GM10266 (cell line): ENCODE measurements around the gene TXNL4A.

Experiments
- DNase-seq: peaks from one replicate; pipeline ENCODE4 v3.0.0; 2012; ENCODE audit errors: extremely low spot score
- TF ChIP-seq, protein P1 (sequence below): IDR thresholded peaks from 2 replicates; pipeline ENCODE4 v1.5.1; 2012; ENCODE audit warnings: mild to moderate bottlenecking, low read depth; ENCODE audit not compliant: control insufficient read depth, insufficient read depth; ENCODE audit errors: missing control alignments

The TXNL4A gene

DNA sequence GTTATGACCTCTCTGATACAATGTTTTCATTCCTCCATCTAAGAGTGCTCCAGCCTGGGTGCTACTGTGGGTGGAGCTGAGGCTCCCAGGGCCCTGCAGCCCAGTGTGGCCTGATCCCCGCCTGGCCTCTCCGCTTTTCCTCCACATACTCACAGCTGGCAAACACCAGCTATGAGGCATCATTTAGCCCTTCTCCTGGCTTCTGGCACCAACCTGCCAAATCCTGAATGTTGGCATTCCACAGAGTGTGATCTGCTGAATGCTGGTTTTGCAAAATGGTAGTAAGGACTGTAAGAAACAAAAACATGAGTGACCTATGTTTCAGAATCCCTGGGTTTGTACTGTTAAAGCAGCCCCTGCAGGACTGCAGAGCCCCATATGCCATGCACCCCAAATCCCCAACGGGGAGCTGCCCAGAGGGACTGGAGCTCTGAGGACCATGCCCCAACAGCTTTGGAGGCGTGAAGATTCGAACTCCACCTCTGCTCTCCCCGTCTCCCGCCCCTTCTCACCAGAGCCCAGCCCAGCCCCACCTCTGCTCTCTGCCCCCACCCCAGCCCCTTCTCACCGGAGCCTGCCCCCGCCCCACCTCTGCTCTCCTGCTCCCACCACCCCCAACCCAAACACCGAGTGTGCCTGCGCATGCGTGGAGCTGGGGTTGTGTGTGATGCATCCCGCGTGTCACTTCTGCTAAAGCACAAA lies 41.2 kb downstream of the TXNL4A start:
- TF ChIP-seq, protein P1, sequence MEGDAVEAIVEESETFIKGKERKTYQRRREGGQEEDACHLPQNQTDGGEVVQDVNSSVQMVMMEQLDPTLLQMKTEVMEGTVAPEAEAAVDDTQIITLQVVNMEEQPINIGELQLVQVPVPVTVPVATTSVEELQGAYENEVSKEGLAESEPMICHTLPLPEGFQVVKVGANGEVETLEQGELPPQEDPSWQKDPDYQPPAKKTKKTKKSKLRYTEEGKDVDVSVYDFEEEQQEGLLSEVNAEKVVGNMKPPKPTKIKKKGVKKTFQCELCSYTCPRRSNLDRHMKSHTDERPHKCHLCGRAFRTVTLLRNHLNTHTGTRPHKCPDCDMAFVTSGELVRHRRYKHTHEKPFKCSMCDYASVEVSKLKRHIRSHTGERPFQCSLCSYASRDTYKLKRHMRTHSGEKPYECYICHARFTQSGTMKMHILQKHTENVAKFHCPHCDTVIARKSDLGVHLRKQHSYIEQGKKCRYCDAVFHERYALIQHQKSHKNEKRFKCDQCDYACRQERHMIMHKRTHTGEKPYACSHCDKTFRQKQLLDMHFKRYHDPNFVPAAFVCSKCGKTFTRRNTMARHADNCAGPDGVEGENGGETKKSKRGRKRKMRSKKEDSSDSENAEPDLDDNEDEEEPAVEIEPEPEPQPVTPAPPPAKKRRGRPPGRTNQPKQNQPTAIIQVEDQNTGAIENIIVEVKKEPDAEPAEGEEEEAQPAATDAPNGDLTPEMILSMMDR: no peak
- no peak for DNase-seq

DNA sequence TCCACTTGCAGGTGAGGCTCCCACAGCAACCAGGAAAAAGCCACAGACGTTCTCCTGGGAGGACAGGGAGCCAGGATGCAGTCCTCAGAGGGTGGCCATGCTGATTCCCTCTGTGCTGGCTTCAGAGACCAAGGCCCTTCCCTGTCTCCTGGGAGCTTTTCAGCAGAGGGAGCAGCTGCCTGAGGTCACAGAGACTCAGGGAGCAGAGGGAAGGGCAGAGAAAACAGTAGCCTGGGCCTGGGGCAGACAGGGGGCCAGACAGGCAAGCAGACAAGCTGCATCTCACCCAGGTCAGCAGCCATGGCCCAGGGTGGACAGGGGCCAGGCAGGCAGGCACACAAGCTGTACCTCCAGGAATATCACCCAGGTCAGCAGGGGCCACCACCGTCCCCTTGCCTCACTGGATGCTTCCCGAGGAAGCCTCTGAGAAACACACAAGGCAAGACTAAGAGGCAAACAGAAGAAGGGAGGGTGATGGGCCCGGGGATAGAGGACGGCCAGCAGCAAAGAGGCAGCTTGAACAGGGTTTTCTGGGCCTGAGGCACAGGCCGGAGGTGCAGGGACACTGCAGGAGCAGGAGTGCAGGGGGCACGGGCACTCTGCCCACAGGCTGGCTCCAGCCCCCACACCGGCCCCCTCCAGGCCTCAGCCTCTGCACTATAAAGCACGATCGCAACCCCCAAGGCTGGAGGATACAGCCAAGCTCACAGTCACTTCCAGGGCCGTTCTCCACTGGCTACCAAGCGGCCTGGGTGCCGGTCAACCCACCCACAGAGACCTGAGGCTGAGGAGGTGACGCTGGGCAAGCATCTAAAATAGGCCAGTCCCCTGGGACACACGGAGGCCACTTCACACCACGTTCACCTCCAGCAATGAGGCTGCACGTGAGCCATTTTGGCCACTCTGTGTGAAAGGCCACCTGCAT lies 43.0 kb downstream of the TXNL4A start:
- TF ChIP-seq, protein P1: no peak
- no peak for DNase-seq

DNA sequence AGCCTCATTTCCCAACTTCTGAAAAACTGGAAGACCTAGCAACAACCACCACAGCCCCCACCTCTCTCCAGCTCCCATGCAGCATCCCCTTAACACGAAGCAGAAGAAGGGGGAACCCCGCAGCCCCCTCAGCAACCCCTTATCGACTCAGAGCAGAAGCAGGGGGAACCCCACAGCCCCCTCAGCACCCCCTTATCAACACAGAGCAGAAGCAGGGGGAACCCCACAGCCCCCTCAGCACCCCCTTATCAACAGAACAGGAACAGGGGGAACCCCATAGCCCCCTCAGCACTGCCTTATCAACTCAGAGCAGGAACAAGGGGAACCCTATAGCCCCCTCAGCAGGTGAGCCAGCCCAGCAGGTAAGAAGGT lies 43.6 kb downstream of the TXNL4A start:
- DNase-seq: no peak
- TF ChIP-seq, protein P1: no peak

DNA sequence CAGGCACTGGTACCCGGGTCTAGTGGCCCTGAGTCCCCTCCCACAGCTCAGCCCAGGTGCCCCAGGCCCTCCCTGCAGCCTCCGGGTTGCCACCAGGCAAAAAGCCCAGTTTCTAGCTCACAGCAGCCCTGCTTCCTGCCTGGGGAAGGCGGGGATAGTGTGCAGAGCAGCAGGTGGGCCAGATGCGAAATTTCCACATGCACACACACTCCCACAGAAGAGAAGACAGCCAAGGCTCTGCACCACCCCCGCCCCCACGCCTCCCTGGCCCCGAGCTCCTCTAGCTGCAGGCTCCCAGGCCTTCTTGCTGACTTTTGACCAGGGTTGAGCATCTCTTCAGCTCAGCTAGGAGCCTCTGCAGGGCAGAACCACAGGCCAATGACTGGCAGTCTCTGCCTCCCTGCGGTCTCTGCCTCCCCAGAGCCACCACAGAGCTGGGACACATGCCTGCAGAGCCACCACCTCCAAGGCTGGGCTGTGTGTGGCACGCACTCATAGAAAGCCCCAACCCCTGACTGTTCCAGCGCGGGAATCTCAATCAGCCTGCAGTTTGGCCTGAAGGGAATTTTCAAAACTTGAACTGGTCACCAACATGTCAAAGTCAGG lies 44.1 kb downstream of the TXNL4A start:
- TF ChIP-seq, protein P1: no peak
- peak; percentile 53 for DNase-seq

DNA sequence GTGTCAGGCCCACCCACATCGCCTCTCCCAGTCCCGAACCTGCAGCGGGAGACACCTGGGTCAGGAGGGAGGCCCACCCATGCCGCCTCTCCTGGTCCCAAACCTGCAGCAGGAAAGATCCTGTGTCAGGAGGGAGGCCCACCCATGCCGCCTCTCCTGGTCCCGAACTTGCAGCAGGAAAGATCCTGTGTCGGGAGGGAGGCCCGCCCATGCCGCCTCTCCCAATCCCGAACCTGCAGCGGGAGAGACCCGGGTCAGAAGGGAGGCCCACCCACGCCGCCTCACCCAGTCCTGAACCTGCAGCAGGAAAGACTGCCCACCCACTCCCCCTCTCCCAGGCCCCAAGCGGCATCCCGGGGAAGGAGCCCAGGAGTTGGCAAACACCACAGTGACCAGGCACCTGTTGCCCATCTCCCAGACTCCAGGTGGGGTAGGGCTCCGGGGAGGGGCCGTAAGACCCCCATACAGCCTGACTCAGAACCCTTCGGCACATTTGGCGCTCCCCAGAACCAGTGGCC lies 44.7 kb downstream of the TXNL4A start:
- TF ChIP-seq, protein P1: no peak

DNA sequence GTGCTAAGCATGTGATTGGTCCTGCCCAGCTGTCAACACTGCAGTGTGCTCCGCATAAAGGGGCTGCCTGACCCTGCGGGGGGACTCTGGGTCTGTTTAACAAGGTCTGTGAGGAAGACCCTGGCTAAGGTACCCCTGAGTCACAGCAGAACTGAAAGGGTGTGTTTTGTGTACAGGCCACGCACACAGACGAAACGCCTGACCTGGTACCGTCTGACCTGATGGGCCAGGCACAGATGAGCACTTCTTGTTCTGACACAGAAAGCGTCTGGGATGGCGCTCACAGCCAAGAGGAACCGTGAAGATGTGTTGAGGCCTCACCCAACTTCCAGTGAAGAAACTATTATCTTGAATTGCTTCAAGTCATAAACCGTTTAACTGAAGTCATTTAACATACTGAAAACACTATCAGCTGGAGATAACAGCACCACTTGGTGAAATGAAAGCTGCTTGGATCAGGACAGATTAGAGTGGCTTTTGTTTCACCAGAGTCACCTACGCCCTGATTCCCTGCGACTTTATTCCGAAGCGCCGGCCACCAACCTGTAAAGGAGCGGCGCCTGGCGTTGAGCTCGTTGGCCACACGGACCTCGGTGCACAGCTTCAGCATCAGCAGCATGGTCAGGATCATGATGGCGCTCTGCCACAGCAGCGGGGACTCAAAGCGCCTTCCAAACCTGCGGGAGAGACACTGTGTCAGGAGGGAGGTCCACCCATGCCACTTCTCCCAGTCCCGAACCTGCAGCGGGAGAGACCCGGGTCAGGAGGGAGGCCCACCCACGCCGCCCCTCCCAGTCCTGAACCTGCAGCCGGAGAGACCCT lies 45.4 kb downstream of the TXNL4A start:
- no peak for DNase-seq
- TF ChIP-seq, protein P1: no peak

More for the DNA sequence above, 44.7 kb downstream of the TXNL4A start:
- DNase-seq: no peak
